T-cell (primary cell): ENCODE measurements around the gene ACAP2. TPM values are rescaled to one million over a fixed set of nuclear protein-coding genes. Genes with fewer than 3 reads are reported as not detected.

Source experiments
- total RNA-seq, 35 experiments: library from RNA in 6 of 35; stranded (reverse) in 6 of 35; fragments of 120-200 nt in 1 of 35; gene quantifications; one replicate each; pipeline versions ENCODE4 v1.2.1 to v1.2.4 and lab custom pipeline; 2013 to 2026

Gene ACAP2
- total RNA-seq, 5 donors from 2014 or later (not counting 1 experiment from before 2014, with no cell fraction given), result 63.6 to 90.7 (median 72.5) TPM

Other genes starting within 250 kb of the ACAP2 start
- gene XXYLT1, start 171.9 kb downstream of the ACAP2 start, total RNA-seq, result 1 to 10 TPM; 4.6 to 9.1 (median 5.7) TPM
- 100 to 1,000 TPM; 113 to 154 (median 123) TPM for gene PPP1R2, start 100.3 kb upstream of the ACAP2 start, total RNA-seq
- under 1 TPM in 1 of 5 donors, not detected in 4; 0.55 TPM for gene APOD, start 140.9 kb upstream of the ACAP2 start, total RNA-seq